Adrenal gland (tissue), 12 donors: ENCODE results near the gene SHCBP1L. TPM values are rescaled to one million over a fixed set of nuclear protein-coding genes. Genes with fewer than 3 reads are reported as not detected.

ENCODE experiments used
- DNase-seq, 7 donors: peaks; one replicate each; pipeline ENCODE4 v3.0.0-alpha.2; 2019 to 2020
- H3K27ac ChIP-seq, 5 donors: fragments of 200-600 bp; sonication (generic) in 4 of 5; 1 replicate in 3 of 5; 2 replicates in 2 of 5; pipeline versions ENCODE4 v1.5.1 to v1.8.0; 2016 to 2020; ENCODE audit warnings: mild to moderate bottlenecking in 1 of 5
- H3K27me3 ChIP-seq: fragments of 200-600 bp; 2 replicates; pipeline ENCODE4 v1.8.0; 2021
- H3K36me3 ChIP-seq, 2 donors: fragments of 200-600 bp; replicated peaks in 1 of 2; 1 replicate in 1 of 2; 2 replicates in 1 of 2; pipeline versions ENCODE4 v1.5.1 to v1.8.0; 2018 to 2022
- H3K4me1 ChIP-seq, 2 donors: fragments of 200-600 bp; replicated peaks in 1 of 2; 1 replicate in 1 of 2; 2 replicates in 1 of 2; pipeline versions ENCODE4 v1.5.1 to v1.8.0; 2018 to 2021
- H3K4me3 ChIP-seq, 4 donors: fragments of 200-600 bp; sonication (generic) in 3 of 4; one replicate each; pipeline ENCODE4 v1.5.1; 2016 to 2018
- H3K9me3 ChIP-seq, 3 donors: fragments of 200-600 bp; sonication (generic) in 1 of 3; replicated peaks in 1 of 3; 1 replicate in 2 of 3; 2 replicates in 1 of 3; pipeline versions ENCODE4 v1.5.1 to v1.8.0; 2016 to 2021
- CTCF ChIP-seq, 6 experiments: fragments of 450-650 bp in 4 of 6; fragments of 200-600 bp in 2 of 6; sonication (generic) in 1 of 6; IDR thresholded peaks; 1 replicate in 5 of 6; 2 replicates in 1 of 6; pipeline versions ENCODE4 v1.5.1 to v1.8.0; 2016 to 2021; ENCODE audit warnings: antibody characterized with exemption in 6 of 6, mild to moderate bottlenecking in 2 of 6, moderate library complexity in 1 of 6
- POLR2A ChIP-seq, 2 donors: fragments of 450-650 bp; IDR thresholded peaks; one replicate each; pipeline ENCODE4 v1.6.1; 2017; ENCODE audit warnings: antibody characterized with exemption in 2 of 2, mild to moderate bottlenecking in 2 of 2, moderate library complexity in 1 of 2
- WGBS, 4 donors: extraction: QIAGEN DNeasy Blood & Tissue Kit in 2 of 4; methylation state at CpG; one replicate each; pipeline versions ENCODE4 v1.1.5 to v1.1.7; 2013 to 2017; 5-methylcytosine and 5-hydroxymethylcytosine counted together
- intact Hi-C, 2 donors: fragments of 100-400 bp; cut with DNase I; formaldehyde crosslinking; loops; one replicate each; pipeline versions ENCODE4 v1.14.1 to v1.15.0; 2022 to 2023
- polyA plus RNA-seq, 3 donors: library from polyadenylated mRNA; stranded (reverse); fragments of 200-250 nt in 2 of 3; fragments of 350-450 nt in 1 of 3; fragmentation: Illumina TruSeq in 1 of 3; extraction: RNeasy Lipid Tissue Mini Kit (QIAGEN cat#74804) in 1 of 3; gene quantifications; one replicate each; pipeline ENCODE4 v1.2.3, GENCODE V29; 2013 to 2014
- total RNA-seq, 9 donors: library from RNA; depleted of rRNA in 4 of 9; stranded (reverse); fragments of >200 nt in 4 of 9; fragments of 120-200 nt in 1 of 9; fragmentation: NEBNext Ultra II Directional in 1 of 9; extraction: Animal tissue kit (Norgen Biotek cat#: 25700) in 1 of 9; gene quantifications; one replicate each; pipeline versions ENCODE4 v1.1.0 to v1.2.4, GENCODE V29; 2013 to 2023
- donor health status: healthy with polysubstance abuse.
- donor health status: Bipolar disorder and iron deficiency.
- donor health status: DM: yes; HTN: yes; CAD: no.
- donor health status: DM: no; HTN: no; CAD: no.
- donor health status: DM: no; HTN: no; CAD: no.
- donor health status: DM: yes; HTN: yes; CAD: no.

The SHCBP1L gene
- total and polyA plus RNA-seq, 12 donors, result 0.06 TPM; not detected in 11

- H3K9me3 ChIP-seq, result no peaks in the 10 kb centered on the region
- DNase-seq, result peak; percentile 62 to 90 (median 80)
- intact Hi-C loops, result loop anchor here (5.0 to 10.0 kb wide), 4 partner anchors 60 to 265 kb away; partner anchors contain the start of gene LAMC1 (in 1 of the 2)
- peaks cover 0 to 7% of the 10 kb centered on the region in 2 donors for H3K4me1 ChIP-seq
- H3K4me3 ChIP-seq, result peak overlapping the region in 2 of 4 donors; percentile 15 to 56
- H3K27me3 ChIP-seq, result no peaks in the 10 kb centered on the region
- no peaks in the 10 kb centered on the region for H3K36me3 ChIP-seq
- WGBS, 4 donors, result 2 to 9% (median 4%) methylated on average over 6 of the region's 6 CpGs
- TF ChIP-seq POLR2A (IDR thresholded peaks at IDR 0.05), result peak in 1 of 2 donors; percentile 79
- peak; percentile 87 to 97 (median 91) for TF ChIP-seq CTCF (IDR thresholded peaks at IDR 0.05)
- H3K27ac ChIP-seq, result peak overlapping the region in 2 of 5 donors; percentile 46 to 56
Measured at GRCh38 chr1:182962554-182963115, 9.7 kb upstream of the SHCBP1L start.

DNA sequence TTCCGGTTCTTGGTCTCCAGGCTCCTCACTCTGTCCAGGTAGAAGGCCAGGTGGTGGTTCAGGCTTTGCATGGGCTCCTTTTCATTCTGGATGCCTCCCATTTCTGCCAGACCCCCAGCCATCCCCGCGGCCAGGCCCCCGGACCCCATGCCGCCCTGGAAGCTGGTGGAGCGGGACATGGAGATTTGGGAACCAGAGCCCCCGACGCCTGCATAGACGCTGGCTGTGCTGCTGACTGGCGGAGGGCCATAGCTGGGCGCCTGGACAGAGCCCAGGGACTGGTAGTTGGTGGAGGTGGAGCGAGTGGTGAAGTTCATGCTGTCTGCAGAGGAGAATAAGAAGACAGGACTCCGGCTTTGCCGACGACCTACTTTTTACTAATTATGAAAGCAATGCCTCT, 7.1 kb upstream of the SHCBP1L start:
- TF ChIP-seq POLR2A (IDR thresholded peaks at IDR 0.05) (no peak), CTCF (IDR thresholded peaks at IDR 0.05) (no peak)
- no peak overlapping the region for H3K4me3 ChIP-seq
- intact Hi-C loops, result loop anchor here (5.0 to 10.0 kb wide), 4 partner anchors 62 to 267 kb away; partner anchors contain the start of gene LAMC1 (in 1 of the 2)
- no peak for DNase-seq
- H3K9me3 ChIP-seq, result no peaks in the 10 kb centered on the region
- H3K27me3 ChIP-seq, result no peaks in the 10 kb centered on the region
- 83 to 87% (median 86%) methylated on average over 12 to 15 of the region's 15 CpGs for WGBS, 4 donors
- no peaks in the 10 kb centered on the region for H3K36me3 ChIP-seq
- peaks cover 0 to 7% of the 10 kb centered on the region in 2 donors for H3K4me1 ChIP-seq
- H3K27ac ChIP-seq, result no peak overlapping the region

- no peaks in the 10 kb centered on the region for H3K9me3 ChIP-seq
- H3K27me3 ChIP-seq, result peaks cover 6% of the 10 kb centered on the region
- DNase-seq, result no peak
- intact Hi-C loops, result no loop called here
- peaks cover 0 to 5% of the 10 kb centered on the region in 2 donors for H3K4me1 ChIP-seq
- no peak overlapping the region for H3K4me3 ChIP-seq
- no peaks in the 10 kb centered on the region for H3K36me3 ChIP-seq
- TF ChIP-seq CTCF (IDR thresholded peaks at IDR 0.05), result no peak
- TF ChIP-seq POLR2A (IDR thresholded peaks at IDR 0.05), result no peak
- H3K27ac ChIP-seq, result no peak overlapping the region
- WGBS, 4 donors, result 81 to 85% (median 84%) methylated on average over 11 of the region's 11 CpGs
Measured at GRCh38 chr1:182957902-182958395, 5.0 kb upstream of the SHCBP1L start.

DNA sequence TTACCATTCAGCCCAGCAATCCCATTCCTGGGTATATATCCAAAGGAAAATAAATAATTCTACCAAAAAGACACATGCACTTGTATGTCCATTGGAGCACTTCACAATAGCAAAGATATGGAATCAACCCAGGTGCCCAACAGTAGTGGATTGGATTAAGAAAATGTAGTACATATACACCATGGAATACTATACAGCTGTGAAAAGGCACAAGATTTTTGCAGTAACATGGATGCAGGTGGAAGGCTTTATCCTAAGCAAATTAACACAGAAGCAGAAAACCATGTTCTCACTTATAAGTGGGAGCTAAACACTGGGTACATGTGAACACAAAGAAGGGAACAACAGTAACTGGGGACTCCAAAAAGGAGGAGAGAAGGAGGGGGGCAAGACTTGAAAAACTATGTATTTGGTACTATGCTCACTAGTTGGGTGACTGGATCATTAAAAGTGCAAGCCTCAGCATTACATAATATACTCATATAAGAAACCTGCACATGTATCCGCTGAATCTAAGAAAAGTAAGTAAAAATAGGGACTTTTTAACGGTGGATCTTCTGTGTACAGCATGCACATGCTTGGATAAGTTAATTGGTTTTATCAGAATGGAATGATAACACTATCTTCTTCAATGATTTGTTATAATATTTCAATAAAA, 3.9 kb upstream of the SHCBP1L start:
- no peak overlapping the region for H3K27ac ChIP-seq
- no peak for TF ChIP-seq POLR2A (IDR thresholded peaks at IDR 0.05)
- no peak for TF ChIP-seq CTCF (IDR thresholded peaks at IDR 0.05)
- peaks cover 0 to 5% of the 10 kb centered on the region in 2 donors for H3K4me1 ChIP-seq
- peaks cover 15% of the 10 kb centered on the region for H3K27me3 ChIP-seq
- 89 to 92% (median 89%) methylated on average over 2 of the region's 2 CpGs for WGBS, 4 donors
- H3K36me3 ChIP-seq, result no peaks in the 10 kb centered on the region
- H3K9me3 ChIP-seq, result no peaks in the 10 kb centered on the region
- H3K4me3 ChIP-seq, result no peak overlapping the region
- intact Hi-C loops, result no loop called here
- no peak for DNase-seq
